HCT116 (cell line): ENCODE measurements around the gene ADPRHL1. TPM values are rescaled to one million over a fixed set of nuclear protein-coding genes. Genes with fewer than 3 reads are reported as not detected.

ENCODE experiments used
- ATAC-seq: fragments of 200-7000 bp; cut with Tn5 transposase; 2 replicates; pipeline ENCODE4 v1.9.1; 2020; ENCODE audit warnings: mild to moderate bottlenecking, moderate library complexity
- BruUV-seq: library from RNA; stranded (reverse); fragments of 400-500 nt; replicated peaks from 2 replicates; lab custom pipeline; 2021; lab: Mats Ljungman, UMichigan
- CTCF ChIA-PET: fragments of 300-600 bp; sonication (Branson Sonifier 250); formaldehyde crosslinking; loops from one replicate; lab custom pipeline; 2021; ENCODE audit warnings: antibody characterized with exemption; lab: Charles Lee
- POLR2A ChIA-PET: fragments of 300-600, 350-600 bp; sonication (Branson Sonifier 250); formaldehyde crosslinking; loops from one replicate; lab custom pipeline; 2021; ENCODE audit warnings: antibody characterized with exemption; lab: Charles Lee
- RAD21 ChIA-PET, 2 experiments: fragments of 300-600 bp; sonication (Branson Sonifier 250); formaldehyde crosslinking; loops; one replicate each; lab custom pipeline; 2023; ENCODE audit warnings: low total read pairs in 2 of 2; ENCODE audit not compliant: uncharacterized antibody in 2 of 2, unreplicated experiment in 2 of 2, low non-redundant PET in 1 of 2; lab: Charles Lee
- DNase-seq: peaks from one replicate; pipeline ENCODE4 v3.0.0-alpha.2; 2010; ENCODE audit warnings: low read depth, low spot score
- H2AFZ ChIP-seq: fragments of 200-600 bp; shearing (Covaris generic), sonication (generic); 2 replicates; pipeline ENCODE4 v1.6.1; 2017; ENCODE audit warnings: low read depth, mixed run types, mixed read lengths, antibody characterized with exemption, low read length; ENCODE audit not compliant: poor library complexity, severe bottlenecking
- H3K27ac ChIP-seq: 2 replicates; pipeline ENCODE4 v1.5.1; 2012; ENCODE audit warnings: low read depth, low read length
- H3K27me3 ChIP-seq: fragments of 200-600 bp; sonication (generic); 2 replicates; pipeline ENCODE4 v1.6.1; 2016; ENCODE audit warnings: mixed run types, low read length, mixed read lengths; ENCODE audit not compliant: insufficient read depth
- H3K36me3 ChIP-seq, 2 experiments: fragments of 200-500 bp in 1 of 2; fragments of 200-600 bp in 1 of 2; sonication (Bioruptor generic) in 1 of 2; sonication (generic) in 1 of 2; 2 replicates each; pipeline versions ENCODE4 v1.5.1 to v1.6.1; 2014 to 2016; ENCODE audit warnings: low read length in 2 of 2, inconsistent platforms in 1 of 2, mixed read lengths in 1 of 2, mixed run types in 1 of 2; ENCODE audit not compliant: insufficient read depth in 2 of 2, control insufficient read depth in 1 of 2
- H3K4me1 ChIP-seq, 2 experiments: fragments of 200-600 bp in 1 of 2; sonication (generic) in 1 of 2; 2 replicates each; pipeline versions ENCODE4 v1.5.1 to v1.6.1; 2012 to 2017; ENCODE audit warnings: low read length in 2 of 2, inconsistent platforms in 1 of 2, mild to moderate bottlenecking in 1 of 2, mixed read lengths in 1 of 2, mixed run types in 1 of 2, moderate library complexity in 1 of 2; ENCODE audit not compliant: insufficient read depth in 2 of 2, control insufficient read depth in 1 of 2
- H3K4me2 ChIP-seq: fragments of 200-600 bp; sonication (generic); 2 replicates; pipeline ENCODE4 v1.6.1; 2017; ENCODE audit warnings: mixed run types, low read length, mixed read lengths
- H3K4me3 ChIP-seq, 2 experiments: fragments of 200-600 bp in 1 of 2; sonication (generic) in 1 of 2; replicated peaks in 1 of 2; 2 replicates each; pipeline ENCODE4 v1.5.1; 2011 to 2016; ENCODE audit warnings: low read length in 2 of 2, control low read depth in 1 of 2, low read depth in 1 of 2, mild to moderate bottlenecking in 1 of 2, mixed read lengths in 1 of 2, mixed run types in 1 of 2
- H3K79me2 ChIP-seq: fragments of 200-600 bp; sonication (generic); 2 replicates; pipeline ENCODE4 v1.6.1; 2017; ENCODE audit warnings: mild to moderate bottlenecking, mixed run types, low read length, moderate library complexity, mixed read lengths; ENCODE audit not compliant: insufficient read depth
- H3K9ac ChIP-seq: fragments of 200-600 bp; sonication (generic); 2 replicates; pipeline ENCODE4 v1.6.1; 2016; ENCODE audit warnings: low read length, mixed read lengths
- H3K9me2 ChIP-seq: fragments of 200-600 bp; sonication (generic), shearing (Covaris generic); 2 replicates; pipeline ENCODE4 v1.6.1; 2017; ENCODE audit warnings: mixed run types, mild to moderate bottlenecking, moderate library complexity; ENCODE audit not compliant: insufficient read depth
- H3K9me3 ChIP-seq, 2 experiments: fragments of 200-500 bp in 1 of 2; fragments of 200-600 bp in 1 of 2; sonication (Bioruptor generic) in 1 of 2; sonication (generic) in 1 of 2; 2 replicates each; pipeline ENCODE4 v1.6.1; 2014 to 2017; ENCODE audit warnings: low read length in 2 of 2, mixed read lengths in 2 of 2, inconsistent platforms in 1 of 2, low read depth in 1 of 2, mild to moderate bottlenecking in 1 of 2, mixed run types in 1 of 2, moderate library complexity in 1 of 2; ENCODE audit not compliant: control insufficient read depth in 1 of 2, insufficient read depth in 1 of 2
- H4K20me1 ChIP-seq: fragments of 200-600 bp; sonication (generic), shearing (Covaris generic); 2 replicates; pipeline ENCODE4 v1.6.1; 2017; ENCODE audit warnings: mixed run types, mild to moderate bottlenecking, moderate library complexity; ENCODE audit not compliant: insufficient read depth
- ATF3 ChIP-seq: IDR thresholded peaks from 2 replicates; pipeline ENCODE4 v1.6.1; 2012
- CEBPB ChIP-seq: IDR thresholded peaks from 2 replicates; pipeline ENCODE4 v1.6.1; 2012; ENCODE audit warnings: low read depth
- CTCF ChIP-seq, 3 experiments: fragments of 200-600 bp in 1 of 3; sonication (generic) in 1 of 3; IDR thresholded peaks in 2 of 3; conservative IDR thresholded peaks in 1 of 3; 2 replicates each; pipeline ENCODE4 v1.5.1; 2012 to 2017; ENCODE audit warnings: low read depth in 2 of 3, low read length in 2 of 3, antibody characterized with exemption in 1 of 3, borderline replicate concordance in 1 of 3, control low read depth in 1 of 3, mild to moderate bottlenecking in 1 of 3, mixed read lengths in 1 of 3, mixed run types in 1 of 3, moderate library complexity in 1 of 3; ENCODE audit not compliant: insufficient read depth in 1 of 3
- EGR1 ChIP-seq: IDR thresholded peaks from 2 replicates; pipeline ENCODE4 v1.6.1; 2012; ENCODE audit warnings: low read depth
- JUND ChIP-seq: IDR thresholded peaks from 2 replicates; pipeline ENCODE4 v1.6.1; 2012
- MAX ChIP-seq: IDR thresholded peaks from 2 replicates; pipeline ENCODE4 v1.6.1; 2012
- POLR2AphosphoS5 ChIP-seq: IDR thresholded peaks from 2 replicates; pipeline ENCODE4 v1.6.1; 2011; ENCODE audit warnings: mild to moderate bottlenecking, low read depth, low read length, moderate library complexity
- RAD21 ChIP-seq: IDR thresholded peaks from 2 replicates; pipeline ENCODE4 v1.6.1; 2012; ENCODE audit warnings: low read depth, mild to moderate bottlenecking
- SRF ChIP-seq: IDR thresholded peaks from 2 replicates; pipeline ENCODE4 v1.6.1; 2012; ENCODE audit warnings: low read depth
- TCF7L2 ChIP-seq: IDR thresholded peaks from 2 replicates; pipeline ENCODE4 v1.7.0; 2011; ENCODE audit warnings: borderline replicate concordance, inconsistent platforms; ENCODE audit not compliant: insufficient read depth, insufficient read length; ENCODE audit errors: extremely low read depth
- YY1 ChIP-seq: IDR thresholded peaks from 2 replicates; pipeline ENCODE4 v1.6.1; 2011; ENCODE audit warnings: low read length, low read depth, moderate library complexity, mild to moderate bottlenecking; ENCODE audit not compliant: insufficient replicate concordance; ENCODE audit errors: extremely low read depth
- ZFX ChIP-seq: fragments of 450-650 bp; IDR thresholded peaks from 2 replicates; pipeline ENCODE4 v1.6.1; 2017
- ZNF274 ChIP-seq: fragments of 200-500 bp; sonication (Bioruptor generic); IDR thresholded peaks from 2 replicates; pipeline ENCODE4 v1.6.1; 2014; ENCODE audit warnings: mild to moderate bottlenecking, low read depth, low read length, inconsistent platforms
- intact Hi-C: fragments of 100-400 bp; cut with micrococcal nuclease; formaldehyde crosslinking; loops from 2 replicates; pipeline ENCODE4 v1.10.0; 2022
- total RNA-seq: library from RNA; stranded (reverse); gene quantifications from one replicate; pipeline ENCODE4 v1.2.1, GENCODE V29; 2021; ENCODE audit not compliant: unreplicated experiment

Gene ADPRHL1
- total RNA-seq, 1 experiment from 2014 or later, result 12.6 TPM

GRCh38 chr13:113502686-113503085 lies 49.4 kb upstream of the ADPRHL1 start:
- Histone ChIP-seq H3K4me1 (no peaks in the 10 kb centered on the region), H4K20me1 (no peaks in the 10 kb centered on the region), H2AFZ (no peak overlapping the region), H3K9me2 (no peaks in the 10 kb centered on the region)
- ATAC-seq, result no peak
- CTCF ChIA-PET, result no interaction called here
- POLR2A ChIA-PET, result no interaction called here
- RAD21 ChIA-PET, result no interaction called here
- no peak for DNase-seq
- TF ChIP-seq YY1 (no peak), RAD21 (no peak), SRF (no peak), ZNF274 (no peak), ATF3 (no peak), ZFX (no peak), EGR1 (no peak), CEBPB (no peak), JUND (no peak), MAX (no peak), CTCF (IDR thresholded peaks at IDR 0.05 in 2 of 3, conservative IDR thresholded peaks at IDR 0.05 in 1 of 3; ENCODE audit: borderline replicate concordance in 1 of 3, insufficient read depth in 1 of 3, low read depth in 2 of 3, low read length in 2 of 3) (no peak), TCF7L2 (no peak), POLR2AphosphoS5 (no peak)
- TF ChIP-seq, all 23 proteins: peak for 0
- H3K36me3 ChIP-seq, result peaks cover 45 to 51% of the 10 kb centered on the region in 2 experiments
- no peak overlapping the region for H3K9ac ChIP-seq
- H3K27me3 ChIP-seq, result no peaks in the 10 kb centered on the region
- H3K79me2 ChIP-seq, result peaks cover 1% of the 10 kb centered on the region; the same call in 1 of the 2 replicates
- H3K27ac ChIP-seq, result no peak overlapping the region
- H3K9me3 ChIP-seq, result no peaks in the 10 kb centered on the region
- no peak overlapping the region for H3K4me3 ChIP-seq
- intact Hi-C loops, result no loop called here
- H3K4me2 ChIP-seq, result no peak overlapping the region
- no TSS peak for BruUV-seq
